GM12878 (cell line): ENCODE results near the gene INAFM1. TPM values are rescaled to one million over a fixed set of nuclear protein-coding genes. Genes with fewer than 3 reads are reported as not detected.

Experiments
- ATAC-seq: fragments of 200-7000 bp; cut with Tn5 transposase; 3 replicates; pipeline ENCODE4 v1.9.1; 2020; ENCODE audit warnings: mild to moderate bottlenecking, moderate library complexity
- BruUV-seq: library from RNA; stranded (reverse); fragments of 400-500 nt; replicated peaks from 2 replicates; lab custom pipeline; 2021; lab: Mats Ljungman, UMichigan
- CTCF ChIA-PET: fragments of 300-600 bp; sonication (Branson Sonifier 250); formaldehyde crosslinking; extraction: SDS; loops from one replicate; lab custom pipeline; 2021; ENCODE audit warnings: inconsistent platforms; lab: Yijun Ruan, JAX
- POLR2A ChIA-PET: fragments of 350-600 bp; formaldehyde crosslinking; extraction: SDS; loops from one replicate; lab custom pipeline; 2021; ENCODE audit warnings: inconsistent platforms; lab: Charles Lee
- RAD21 ChIA-PET: fragments of 300-600 bp; sonication (Branson Sonifier 250); formaldehyde crosslinking; loops from one replicate; lab custom pipeline; 2023; ENCODE audit warnings: antibody characterized with exemption; ENCODE audit not compliant: unreplicated experiment; lab: Charles Lee
- SMC1A ChIA-PET: fragments of 300-600 bp; sonication (Branson Sonifier 250); formaldehyde crosslinking; loops from one replicate; lab custom pipeline; 2023; ENCODE audit not compliant: unreplicated experiment, uncharacterized antibody; lab: Charles Lee
- DNase-seq: peaks from one replicate; pipeline ENCODE4 v3.0.0-alpha.2; 2011; ENCODE audit warnings: low read depth, low spot score
- FAIRE-seq: peaks from 3 replicates; lab custom pipeline; 2011; peaks lifted over from hg19 to GRCh38; lab: Jason Lieb, UNC
- H2AFZ ChIP-seq: 2 replicates; pipeline ENCODE4 v1.6.0; 2011; ENCODE audit warnings: low read depth, low read length, control low read depth; ENCODE audit not compliant: control insufficient read depth
- H3K27ac ChIP-seq: 2 replicates; pipeline ENCODE4 v1.5.1; 2011; ENCODE audit warnings: control low read depth; ENCODE audit not compliant: control insufficient read depth, insufficient read depth
- H3K27me3 ChIP-seq, 2 experiments: replicated peaks in 1 of 2; 2 replicates each; pipeline versions ENCODE4 v1.6.0 to v1.6.1; 2011; ENCODE audit warnings: low read length in 1 of 2; ENCODE audit not compliant: control insufficient read depth in 2 of 2, insufficient read depth in 2 of 2
- H3K36me3 ChIP-seq, 2 experiments: 2 replicates each; pipeline ENCODE4 v1.5.1; 2011; ENCODE audit warnings: low read length in 1 of 2; ENCODE audit not compliant: control insufficient read depth in 2 of 2, insufficient read depth in 2 of 2
- H3K4me1 ChIP-seq: 2 replicates; pipeline ENCODE4 v1.6.1; 2011; ENCODE audit warnings: mild to moderate bottlenecking, low read length, moderate library complexity, mixed read lengths; ENCODE audit not compliant: control insufficient read depth, insufficient read depth
- H3K4me2 ChIP-seq: 2 replicates; pipeline ENCODE4 v1.6.0; 2011; ENCODE audit warnings: control low read depth; ENCODE audit not compliant: control insufficient read depth, insufficient read depth
- H3K4me3 ChIP-seq: fragments of 200-600 bp; sonication (generic); 2 replicates; pipeline ENCODE4 v1.5.1; 2016
- H3K79me2 ChIP-seq: 2 replicates; pipeline ENCODE4 v1.6.0; 2011; ENCODE audit warnings: low read length; ENCODE audit not compliant: control insufficient read depth, insufficient read depth
- H3K9ac ChIP-seq: 2 replicates; pipeline ENCODE4 v1.8.0; 2011; ENCODE audit warnings: low read length, control low read depth, mixed read lengths; ENCODE audit not compliant: control insufficient read depth, insufficient read depth
- H3K9me3 ChIP-seq: replicated peaks from 3 replicates; pipeline ENCODE4 v1.5.1; 2011; ENCODE audit warnings: mild to moderate bottlenecking, low read length; ENCODE audit not compliant: control insufficient read depth, insufficient read depth
- H4K20me1 ChIP-seq: 2 replicates; pipeline ENCODE4 v1.6.0; 2011; ENCODE audit not compliant: control insufficient read depth, insufficient read depth
- GATAD2B ChIP-seq: fragments of 450-650 bp; conservative IDR thresholded peaks from 2 replicates; pipeline ENCODE4 v1.6.1; 2017; ENCODE audit warnings: low read depth, mild to moderate bottlenecking, moderate library complexity
- IKZF2 ChIP-seq, 2 experiments: fragments of 450-650 bp; IDR thresholded peaks; 2 replicates each; pipeline ENCODE4 v1.6.1; 2017; ENCODE audit warnings: mild to moderate bottlenecking in 2 of 2, moderate library complexity in 2 of 2
- MEF2B ChIP-seq: fragments of 450-650 bp; IDR thresholded peaks from 2 replicates; pipeline ENCODE4 v1.6.1; 2018; ENCODE audit warnings: mild to moderate bottlenecking, moderate library complexity; ENCODE audit not compliant: partially characterized antibody, poor library complexity, severe bottlenecking
- MYB ChIP-seq: fragments of 150-350 bp; IDR thresholded peaks from 2 replicates; pipeline ENCODE4 v1.6.1; 2014; ENCODE audit warnings: mild to moderate bottlenecking, low read depth, low read length, borderline replicate concordance
- NFXL1 ChIP-seq: fragments of 450-650 bp; IDR thresholded peaks from 2 replicates; pipeline ENCODE4 v1.6.1; 2017; ENCODE audit warnings: antibody characterized with exemption, mild to moderate bottlenecking, borderline replicate concordance
- NFYB ChIP-seq: IDR thresholded peaks from 2 replicates; pipeline ENCODE4 v1.6.1; 2011; ENCODE audit warnings: low read depth, mild to moderate bottlenecking, low read length, improper control_type of control experiment, moderate library complexity; ENCODE audit not compliant: insufficient read depth
- PAX5 ChIP-seq: IDR thresholded peaks from 2 replicates; pipeline ENCODE4 v1.6.1; 2011; ENCODE audit warnings: low read depth, low read length, borderline replicate concordance
- POLR2AphosphoS2 ChIP-seq: IDR thresholded peaks from 2 replicates; pipeline ENCODE4 v1.6.1; 2011; ENCODE audit warnings: low read depth, mild to moderate bottlenecking, low read length, improper control_type of control experiment, moderate library complexity
- RAD21 ChIP-seq: IDR thresholded peaks from 2 replicates; pipeline ENCODE4 v1.6.1; 2011; ENCODE audit warnings: mild to moderate bottlenecking, low read depth, low read length, moderate library complexity; ENCODE audit not compliant: insufficient read depth
- RUNX3 ChIP-seq: IDR thresholded peaks from 2 replicates; pipeline ENCODE4 v1.6.1; 2012; ENCODE audit warnings: low read length, inconsistent platforms
- SIX5 ChIP-seq: IDR thresholded peaks from 2 replicates; pipeline ENCODE4 v1.6.1; 2011; ENCODE audit warnings: mild to moderate bottlenecking, low read depth, low read length, moderate library complexity; ENCODE audit not compliant: severe bottlenecking
- YY1 ChIP-seq: IDR thresholded peaks from 2 replicates; pipeline ENCODE4 v1.6.1; 2011; ENCODE audit warnings: low read depth, mild to moderate bottlenecking, low read length
- WGBS: methylation state at CpG from one replicate; pipeline ENCODE4 v1.1.6; 2016; ENCODE audit warnings: low lambda C conversion rate; ENCODE audit not compliant: insufficient replicate concordance, insufficient coverage; ENCODE audit errors: missing lambda C conversion rate; 5-methylcytosine and 5-hydroxymethylcytosine counted together
- in situ Hi-C: fragments of 300-500 bp; cut with MboI; formaldehyde crosslinking; loops from 9 replicates; pipeline ENCODE4 v1.14.3; 2018; ENCODE audit warnings: mixed read lengths
- intact Hi-C: fragments of 100-400 bp; cut with micrococcal nuclease; formaldehyde crosslinking; loops from one replicate; pipeline ENCODE4 v1.14.2; 2022; ENCODE audit not compliant: unreplicated experiment
- polyA plus RNA-seq, 11 experiments: library from polyadenylated mRNA; depleted of rRNA in 4 of 11; unstranded in 6 of 11; stranded (reverse) in 5 of 11; fragments of >200 nt; fragmentation: Nextera tagmentation in 4 of 11; fragmentation: Illumina TruSeq in 1 of 11; extraction: Ambion mirVana in 4 of 11; extraction: Trizol in 1 of 11; gene quantifications; 1 replicate in 1 of 11; 2 replicates in 10 of 11; pipeline versions ENCODE4 v1.2.1 to v1.2.3, GENCODE V29; 2011 to 2016; ENCODE audit warnings: inconsistent platforms in 2 of 11, missing spikeins in 2 of 11, low read depth in 1 of 11
- total RNA-seq, 4 experiments: library from RNA; depleted of rRNA in 3 of 4; stranded (reverse); fragments of >200 nt in 3 of 4; fragmentation: Illumina TruSeq in 1 of 4; extraction: Trizol in 1 of 4; gene quantifications; 2 replicates each; pipeline versions ENCODE4 v1.2.1 to v1.2.3, GENCODE V29; 2013 to 2021
- TF ChIP-seq, protein P1 (sequence below): IDR thresholded peaks from 2 replicates; pipeline ENCODE4 v1.6.1; 2012; ENCODE audit warnings: low read depth, low read length, improper control_type of control experiment
- TF ChIP-seq, protein P2 (sequence below): fragments of 450-650 bp; IDR thresholded peaks from 2 replicates; pipeline ENCODE4 v1.6.1; 2018; ENCODE audit warnings: mild to moderate bottlenecking, low read depth, moderate library complexity; ENCODE audit not compliant: partially characterized antibody
- TF ChIP-seq, protein P3 (sequence below): fragments of 450-650 bp; IDR thresholded peaks from 2 replicates; pipeline ENCODE4 v1.6.1; 2014; ENCODE audit warnings: mild to moderate bottlenecking
- TF ChIP-seq, protein P4 (sequence below): fragments of 450-650 bp; IDR thresholded peaks from 2 replicates; pipeline ENCODE4 v1.6.1; 2016; ENCODE audit warnings: mild to moderate bottlenecking, moderate library complexity, borderline replicate concordance

Gene INAFM1
- total and polyA plus RNA-seq, 10 of the 15 experiments (the other 5 are each of a cell fraction or from before 2014, with no cell fraction given): 0.57 to 6.8 (median 1.1) TPM; not detected in 1

DNA sequence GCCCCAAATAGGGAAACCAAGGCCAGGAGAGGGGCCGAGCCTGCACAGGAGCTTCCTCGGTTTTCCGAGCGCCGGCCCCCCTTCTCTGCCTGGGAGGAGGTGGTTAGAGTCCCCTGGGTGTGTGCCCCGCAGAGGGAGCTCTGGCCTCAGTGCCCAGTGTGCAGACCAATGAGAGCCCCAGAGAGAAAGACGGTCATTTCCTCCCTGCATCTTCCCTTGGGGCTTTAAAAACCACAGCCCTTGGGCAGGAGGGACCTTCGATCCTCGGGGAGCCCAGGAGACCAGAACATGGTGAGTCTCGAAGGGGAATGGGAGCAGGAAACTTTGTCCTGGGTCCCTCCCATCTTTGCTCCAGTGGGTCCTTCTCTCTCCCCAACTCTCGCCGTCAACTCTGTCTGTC is 34.9 kb downstream of the INAFM1 start, which contains the start of gene C5AR1:
Gene C5AR1, plus strand, starts transcription at position 254 of the 400 bp plus-strand sequence. Its CDS starts 35 bp downstream, at position 289.
- WGBS: 8% methylated on average over 12 of the region's 12 CpGs
- Histone ChIP-seq H4K20me1 (no peaks in the 10 kb centered on the region), H3K4me2 (peak within 1 kb of the TSS; percentile 25; the same call in 1 of the 2 replicates), H3K9me3 (no peaks in the 10 kb centered on the region; the same call in 2 of the 3 replicates), H3K9ac (no peak within 1 kb of the TSS), H2AFZ (no peak within 1 kb of the TSS), H3K27me3 (no peaks in the 10 kb centered on the region), H3K4me3 (no peak within 1 kb of the TSS), H3K4me1 (peaks cover 2% of the 10 kb centered on the region), H3K27ac (no peak within 1 kb of the TSS), H3K36me3 (no peaks in the 10 kb centered on the region; a peak in 1 of 4 replicates), H3K79me2 (no peaks in the 10 kb centered on the region)
- CTCF ChIA-PET: interaction anchor here (0.7 to 2.1 kb wide), 3 partner anchors 8 to 42 kb away, joined by 5 to 16 read pairs (median 5); no protein-coding TSS in a partner anchor
- SMC1A ChIA-PET: interaction anchor here (1.3 to 1.6 kb wide), 2 partner anchors 12 to 82 kb away, joined by 3 to 4 read pairs; no protein-coding TSS in a partner anchor
- DNase-seq (no peak), FAIRE-seq (no peak), ATAC-seq (peak; percentile 79)
- in situ Hi-C loops (no loop called here), intact Hi-C loops (no loop called here)
- RAD21 ChIA-PET: interaction anchor here (0.9 to 1.0 kb wide), 2 partner anchors 39 to 81 kb away, joined by 3 to 7 read pairs; partner anchors contain the start of gene DHX34
- POLR2A ChIA-PET: interaction anchor here (0.7 kb wide), 2 partner anchors 28 to 684 kb away, joined by 3 to 5 read pairs; no protein-coding TSS in a partner anchor
- no TSS peak for BruUV-seq
- TF ChIP-seq, protein P1, sequence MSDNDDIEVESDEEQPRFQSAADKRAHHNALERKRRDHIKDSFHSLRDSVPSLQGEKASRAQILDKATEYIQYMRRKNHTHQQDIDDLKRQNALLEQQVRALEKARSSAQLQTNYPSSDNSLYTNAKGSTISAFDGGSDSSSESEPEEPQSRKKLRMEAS: no peak
- peak; percentile 54 for TF ChIP-seq NFYB
- TF ChIP-seq NFXL1: no peak
- TF ChIP-seq RAD21: no peak
- TF ChIP-seq IKZF2 (IDR thresholded peaks at IDR 0.05): peak in 1 of 2 experiments; percentile 13; a peak in 2 of 4 replicates
- TF ChIP-seq, protein P2, sequence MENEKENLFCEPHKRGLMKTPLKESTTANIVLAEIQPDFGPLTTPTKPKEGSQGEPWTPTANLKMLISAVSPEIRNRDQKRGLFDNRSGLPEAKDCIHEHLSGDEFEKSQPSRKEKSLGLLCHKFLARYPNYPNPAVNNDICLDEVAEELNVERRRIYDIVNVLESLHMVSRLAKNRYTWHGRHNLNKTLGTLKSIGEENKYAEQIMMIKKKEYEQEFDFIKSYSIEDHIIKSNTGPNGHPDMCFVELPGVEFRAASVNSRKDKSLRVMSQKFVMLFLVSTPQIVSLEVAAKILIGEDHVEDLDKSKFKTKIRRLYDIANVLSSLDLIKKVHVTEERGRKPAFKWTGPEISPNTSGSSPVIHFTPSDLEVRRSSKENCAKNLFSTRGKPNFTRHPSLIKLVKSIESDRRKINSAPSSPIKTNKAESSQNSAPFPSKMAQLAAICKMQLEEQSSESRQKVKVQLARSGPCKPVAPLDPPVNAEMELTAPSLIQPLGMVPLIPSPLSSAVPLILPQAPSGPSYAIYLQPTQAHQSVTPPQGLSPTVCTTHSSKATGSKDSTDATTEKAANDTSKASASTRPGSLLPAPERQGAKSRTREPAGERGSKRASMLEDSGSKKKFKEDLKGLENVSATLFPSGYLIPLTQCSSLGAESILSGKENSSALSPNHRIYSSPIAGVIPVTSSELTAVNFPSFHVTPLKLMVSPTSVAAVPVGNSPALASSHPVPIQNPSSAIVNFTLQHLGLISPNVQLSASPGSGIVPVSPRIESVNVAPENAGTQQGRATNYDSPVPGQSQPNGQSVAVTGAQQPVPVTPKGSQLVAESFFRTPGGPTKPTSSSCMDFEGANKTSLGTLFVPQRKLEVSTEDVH: no peak
- no peak for TF ChIP-seq POLR2AphosphoS2
- TF ChIP-seq RUNX3: 0 out of 2 replicates have a peak, but pooled peaks have one; percentile 10
- TF ChIP-seq, protein P3, sequence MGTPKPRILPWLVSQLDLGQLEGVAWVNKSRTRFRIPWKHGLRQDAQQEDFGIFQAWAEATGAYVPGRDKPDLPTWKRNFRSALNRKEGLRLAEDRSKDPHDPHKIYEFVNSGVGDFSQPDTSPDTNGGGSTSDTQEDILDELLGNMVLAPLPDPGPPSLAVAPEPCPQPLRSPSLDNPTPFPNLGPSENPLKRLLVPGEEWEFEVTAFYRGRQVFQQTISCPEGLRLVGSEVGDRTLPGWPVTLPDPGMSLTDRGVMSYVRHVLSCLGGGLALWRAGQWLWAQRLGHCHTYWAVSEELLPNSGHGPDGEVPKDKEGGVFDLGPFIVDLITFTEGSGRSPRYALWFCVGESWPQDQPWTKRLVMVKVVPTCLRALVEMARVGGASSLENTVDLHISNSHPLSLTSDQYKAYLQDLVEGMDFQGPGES: no peak
- peak; percentile 86 for TF ChIP-seq MEF2B
- no peak for TF ChIP-seq MYB
- no peak for TF ChIP-seq GATAD2B
- no peak for TF ChIP-seq SIX5
- TF ChIP-seq, protein P4, sequence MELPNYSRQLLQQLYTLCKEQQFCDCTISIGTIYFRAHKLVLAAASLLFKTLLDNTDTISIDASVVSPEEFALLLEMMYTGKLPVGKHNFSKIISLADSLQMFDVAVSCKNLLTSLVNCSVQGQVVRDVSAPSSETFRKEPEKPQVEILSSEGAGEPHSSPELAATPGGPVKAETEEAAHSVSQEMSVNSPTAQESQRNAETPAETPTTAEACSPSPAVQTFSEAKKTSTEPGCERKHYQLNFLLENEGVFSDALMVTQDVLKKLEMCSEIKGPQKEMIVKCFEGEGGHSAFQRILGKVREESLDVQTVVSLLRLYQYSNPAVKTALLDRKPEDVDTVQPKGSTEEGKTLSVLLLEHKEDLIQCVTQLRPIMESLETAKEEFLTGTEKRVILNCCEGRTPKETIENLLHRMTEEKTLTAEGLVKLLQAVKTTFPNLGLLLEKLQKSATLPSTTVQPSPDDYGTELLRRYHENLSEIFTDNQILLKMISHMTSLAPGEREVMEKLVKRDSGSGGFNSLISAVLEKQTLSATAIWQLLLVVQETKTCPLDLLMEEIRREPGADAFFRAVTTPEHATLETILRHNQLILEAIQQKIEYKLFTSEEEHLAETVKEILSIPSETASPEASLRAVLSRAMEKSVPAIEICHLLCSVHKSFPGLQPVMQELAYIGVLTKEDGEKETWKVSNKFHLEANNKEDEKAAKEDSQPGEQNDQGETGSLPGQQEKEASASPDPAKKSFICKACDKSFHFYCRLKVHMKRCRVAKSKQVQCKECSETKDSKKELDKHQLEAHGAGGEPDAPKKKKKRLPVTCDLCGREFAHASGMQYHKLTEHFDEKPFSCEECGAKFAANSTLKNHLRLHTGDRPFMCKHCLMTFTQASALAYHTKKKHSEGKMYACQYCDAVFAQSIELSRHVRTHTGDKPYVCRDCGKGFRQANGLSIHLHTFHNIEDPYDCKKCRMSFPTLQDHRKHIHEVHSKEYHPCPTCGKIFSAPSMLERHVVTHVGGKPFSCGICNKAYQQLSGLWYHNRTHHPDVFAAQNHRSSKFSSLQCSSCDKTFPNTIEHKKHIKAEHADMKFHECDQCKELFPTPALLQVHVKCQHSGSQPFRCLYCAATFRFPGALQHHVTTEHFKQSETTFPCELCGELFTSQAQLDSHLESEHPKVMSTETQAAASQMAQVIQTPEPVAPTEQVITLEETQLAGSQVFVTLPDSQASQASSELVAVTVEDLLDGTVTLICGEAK: no peak
- TF ChIP-seq PAX5: no peak
- TF ChIP-seq YY1: no peak
